Measurements from ENCODE around the gene GPR139. TPM values are rescaled to one million over a fixed set of nuclear protein-coding genes. Genes with fewer than 3 reads are reported as not detected.

GPR139 gene
- polyA plus RNA-seq, 3 donors = not detected

GRCh38 chr16:19984135-19984534, 89.6 kb downstream of the GPR139 start:
- DNase-seq = no peak

Other genes starting within 250 kb of the GPR139 start
- 100 to 1,000 TPM; 110 to 129 (median 116) TPM for gene GPRC5B, start 189.0 kb downstream of the GPR139 start, polyA plus RNA-seq (ENCODE audit: insufficient read length in 3 of 3)